NCI-H510A treated with DMSO at 0.1 percent for 48 hours (cell line): ENCODE data around the gene NXT1.
A peak's percentile ranks its signal among the peaks of the same experiment; 100 is the strongest.
"Not testable (repeated sequence)": the region's sequence is repeated elsewhere in the genome, so short reads cannot be mapped to it uniquely, and the experiment has no call there.

Source experiments
- DNase-seq: peaks from one replicate; lab custom pipeline; 2025; lab: John Stamatoyannopoulos, UW

NXT1 gene

DNA sequence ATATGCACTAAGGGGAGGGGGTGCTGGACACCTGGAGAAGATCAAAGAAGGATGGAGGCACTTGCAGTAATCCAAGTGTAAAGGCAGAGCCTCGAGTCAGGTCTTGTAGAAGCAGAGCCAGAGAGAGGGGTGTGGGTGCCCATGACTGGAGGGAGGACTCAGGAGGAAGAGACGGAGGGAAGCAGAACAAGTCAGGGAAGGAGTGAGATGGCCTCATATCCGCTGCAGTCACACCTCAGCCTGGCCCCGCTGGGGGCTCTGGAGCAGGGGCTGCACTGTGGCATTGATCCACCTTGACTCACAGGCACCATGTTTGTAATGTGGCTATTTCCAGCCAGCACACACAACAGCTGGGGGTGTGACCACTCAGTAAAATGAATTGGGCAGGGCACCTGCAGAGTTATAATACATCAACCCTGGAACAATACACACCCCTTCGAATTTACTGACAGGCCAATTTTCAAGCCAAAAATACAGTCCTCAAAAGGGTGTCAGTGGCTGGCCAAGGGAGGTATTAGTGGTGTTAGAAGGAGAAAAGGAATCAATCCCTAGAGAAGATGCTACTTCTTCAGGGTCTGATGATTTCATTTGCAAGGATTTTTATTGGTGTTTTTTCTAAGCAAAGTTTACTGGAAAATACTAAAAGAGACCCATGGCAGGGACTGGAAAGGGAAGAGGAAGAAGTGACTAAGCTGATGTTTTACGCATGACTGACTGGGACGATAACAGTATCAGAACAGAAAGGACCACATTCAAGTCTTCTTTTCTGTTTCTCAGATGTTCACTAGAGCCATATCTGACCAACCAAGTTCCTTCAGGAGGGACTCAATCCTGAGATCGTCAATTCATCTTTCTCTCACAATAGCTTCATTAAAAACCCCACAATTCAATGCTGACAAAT, 18.9 kb upstream of the NXT1 start:
- no peak for DNase-seq

DNA sequence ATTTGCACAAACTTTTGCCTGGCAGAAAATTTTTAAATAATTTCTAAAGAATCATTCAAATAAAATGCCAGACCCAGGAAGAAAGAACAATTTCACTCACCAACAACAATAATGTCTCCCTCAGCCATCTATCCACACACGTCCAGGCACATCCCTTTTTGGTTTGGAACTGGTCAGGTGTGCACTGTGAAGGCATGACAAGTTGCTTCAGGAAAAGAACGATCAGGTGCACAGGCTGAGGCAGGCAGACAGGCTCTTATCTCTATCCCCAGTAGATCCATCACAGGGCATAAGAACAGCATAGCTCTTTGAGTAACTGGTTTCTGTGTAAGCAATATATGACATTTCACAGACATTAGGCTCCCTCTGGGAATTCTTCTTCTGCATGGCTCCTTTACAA, 18.1 kb upstream of the NXT1 start:
- DNase-seq = no peak

DNA sequence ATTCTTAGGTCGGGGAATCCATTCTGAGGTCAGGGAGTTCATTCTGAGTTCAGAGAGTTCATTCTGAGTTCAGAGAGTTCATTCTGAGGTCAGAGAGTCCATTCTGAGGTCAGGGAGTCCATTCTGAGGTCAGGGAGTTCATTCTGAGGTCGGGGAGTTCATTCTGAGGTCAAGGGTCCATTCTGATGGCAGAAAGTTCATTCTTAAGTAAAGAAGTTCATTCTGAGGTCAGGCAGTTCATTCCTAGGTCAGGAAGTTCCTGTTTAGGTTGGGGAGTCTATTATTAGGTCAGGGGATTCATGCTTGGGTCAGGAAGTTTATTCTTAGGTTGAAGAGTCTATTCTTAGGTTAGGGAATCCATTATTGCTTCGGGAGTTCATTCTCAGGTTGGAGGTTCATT, 16.5 kb upstream of the NXT1 start:
- no peak for DNase-seq

DNA sequence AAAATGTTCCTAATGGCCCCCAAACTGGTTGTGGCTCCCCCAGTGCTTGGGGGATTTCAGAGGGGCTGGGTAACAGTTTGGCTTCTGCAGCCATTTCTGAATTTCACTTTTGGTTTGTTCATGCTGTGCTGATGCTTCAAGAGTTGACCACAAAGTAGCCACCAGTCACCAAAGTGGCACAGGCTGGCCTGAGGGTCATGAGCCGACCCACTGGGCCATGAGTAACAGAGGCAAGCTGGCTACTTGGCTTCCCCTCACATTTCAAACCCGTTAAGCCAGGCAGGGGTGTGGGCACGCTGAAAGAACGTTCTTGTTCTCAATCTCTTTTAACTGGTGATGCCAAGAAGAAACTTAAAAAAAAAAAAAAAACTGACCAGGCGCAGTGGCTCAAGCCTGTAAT, 15.1 kb upstream of the NXT1 start:
- DNase-seq = no peak

DNA sequence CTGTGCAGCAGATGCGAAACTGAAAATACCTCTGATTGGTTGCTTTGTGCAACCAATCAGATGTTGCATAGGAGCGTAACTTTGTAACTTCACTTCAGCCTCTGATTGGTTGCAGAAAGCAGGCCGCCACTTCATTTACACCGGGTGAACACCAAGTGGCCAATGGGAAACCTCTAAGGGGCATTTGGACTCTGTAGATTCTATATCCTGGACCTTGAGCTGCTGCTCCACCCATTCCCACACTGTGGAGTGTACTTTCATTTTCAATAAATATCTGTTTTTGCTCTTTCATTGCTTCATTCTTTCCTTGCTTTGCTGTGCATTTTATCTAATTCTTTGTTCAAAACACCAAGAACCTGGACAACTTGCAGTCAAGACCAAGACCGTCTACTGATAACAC, 14.1 kb upstream of the NXT1 start:
- DNase-seq = no peak

DNA sequence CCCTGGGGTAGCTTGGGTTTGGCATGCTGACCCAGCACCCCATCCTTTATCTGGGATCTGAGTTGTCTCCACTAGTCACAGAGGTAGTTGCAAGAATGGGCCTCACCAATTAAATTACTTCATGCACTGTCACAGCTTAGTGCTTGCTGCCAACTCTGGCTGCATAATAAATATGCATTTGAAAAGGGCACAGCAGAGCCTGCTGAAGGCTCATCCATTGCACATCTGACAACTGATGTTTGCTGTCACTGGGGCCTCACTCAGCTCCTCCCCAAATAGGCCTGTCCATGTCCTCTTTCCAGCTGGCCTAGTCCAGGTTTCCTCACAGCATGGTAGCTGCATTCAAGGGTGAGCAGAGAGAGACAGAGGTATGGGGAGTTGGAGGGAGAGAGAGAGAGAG, 13.3 kb upstream of the NXT1 start:
- DNase-seq = no peak

DNA sequence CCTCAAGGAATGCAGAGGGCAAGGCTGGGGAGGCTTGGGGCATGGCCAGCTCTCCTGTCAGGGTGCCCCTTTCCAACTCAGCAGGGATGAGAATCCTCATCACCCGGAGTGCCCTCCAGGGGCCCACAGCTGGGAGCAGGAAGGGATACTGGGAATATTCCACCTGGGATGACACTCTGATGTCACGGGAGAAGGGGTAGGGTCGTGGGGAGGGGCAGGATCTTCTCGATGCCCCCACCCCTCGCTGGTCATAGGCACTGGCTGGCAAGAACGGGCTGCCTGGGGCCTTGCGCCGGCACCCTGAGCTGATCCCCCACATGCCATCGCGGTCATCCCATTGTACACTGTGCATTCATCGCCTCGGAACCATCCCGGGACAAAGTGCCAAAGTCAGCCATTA, 10.6 kb upstream of the NXT1 start:
- no peak for DNase-seq

DNA sequence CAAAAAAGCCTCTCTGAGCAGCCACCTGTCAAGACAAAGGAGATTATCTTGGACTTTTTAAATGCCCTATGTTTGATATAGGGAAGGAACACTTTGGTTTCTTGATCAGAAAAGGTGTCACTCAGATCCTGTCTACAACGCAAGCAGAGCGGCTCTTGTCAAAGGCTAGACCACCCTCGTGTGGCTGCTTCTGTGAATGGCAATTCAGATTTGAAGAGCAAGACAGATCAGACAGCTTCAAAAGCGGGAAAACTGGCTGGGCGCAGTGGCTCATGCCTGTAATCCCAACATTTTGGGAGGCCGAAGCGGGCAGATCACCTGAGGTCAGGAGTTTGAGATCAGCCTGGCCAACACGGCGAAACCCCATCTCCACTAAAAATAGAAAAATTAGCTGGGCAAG, 10.1 kb upstream of the NXT1 start:
- DNase-seq = peak; percentile 71

DNA sequence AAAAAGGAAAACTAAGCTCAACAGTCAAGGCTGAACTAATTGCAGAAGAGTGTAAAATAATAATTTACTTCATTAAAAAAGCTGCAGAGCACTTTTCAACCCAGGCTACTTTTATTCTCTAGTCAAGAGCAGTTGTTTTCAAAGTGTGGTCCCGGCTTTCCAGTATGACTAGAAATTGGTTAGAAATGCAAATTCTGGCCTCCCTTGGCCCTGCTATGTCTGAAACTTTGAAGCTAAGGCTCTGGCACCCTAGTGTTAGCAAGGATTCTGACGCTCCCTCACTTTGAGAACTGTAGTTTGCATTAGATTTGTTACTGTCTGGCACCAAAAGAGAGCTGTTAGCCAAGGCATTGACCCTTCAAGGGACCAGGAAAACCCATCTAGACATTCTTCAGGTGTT, 9.5 kb upstream of the NXT1 start:
- DNase-seq = no peak

DNA sequence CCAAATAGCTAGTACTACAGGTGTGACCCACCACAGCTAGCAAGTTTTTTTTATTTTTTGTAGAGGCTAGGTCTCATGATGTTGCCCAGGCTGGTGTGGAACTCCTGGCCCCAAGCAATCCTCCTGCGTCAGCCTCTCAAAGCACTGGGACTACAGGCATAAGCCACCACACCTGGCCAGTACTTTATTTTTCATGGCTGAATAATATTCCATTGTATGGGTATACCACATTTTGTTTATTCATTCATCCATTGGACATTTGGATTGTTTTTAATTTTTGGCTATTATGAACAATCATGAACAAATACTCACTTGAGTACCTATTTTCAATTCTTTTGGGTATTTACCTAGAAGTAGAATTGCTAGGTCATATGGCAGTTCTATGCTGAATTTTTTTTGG, 7.0 kb upstream of the NXT1 start:
- no peak for DNase-seq

DNA sequence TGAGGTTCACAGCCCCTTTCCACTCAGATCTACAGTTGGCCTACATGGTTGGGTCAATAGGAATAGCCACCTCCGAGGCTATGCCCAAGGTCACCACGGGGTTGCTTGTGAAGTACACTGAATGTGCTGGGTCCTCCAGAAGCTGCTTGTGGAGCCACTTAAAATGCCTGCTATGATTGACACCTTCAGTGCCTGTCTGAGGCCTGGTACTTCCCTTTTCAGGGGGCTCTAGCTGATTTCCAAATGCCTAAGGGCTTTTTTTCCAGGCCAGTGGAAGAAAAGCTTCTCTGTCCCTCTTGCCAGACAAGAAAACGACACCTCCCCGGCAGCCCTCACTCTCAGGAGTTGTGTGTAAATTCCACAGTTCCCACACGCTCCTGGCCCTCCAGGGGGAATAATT, 6.3 kb upstream of the NXT1 start:
- no peak for DNase-seq

DNA sequence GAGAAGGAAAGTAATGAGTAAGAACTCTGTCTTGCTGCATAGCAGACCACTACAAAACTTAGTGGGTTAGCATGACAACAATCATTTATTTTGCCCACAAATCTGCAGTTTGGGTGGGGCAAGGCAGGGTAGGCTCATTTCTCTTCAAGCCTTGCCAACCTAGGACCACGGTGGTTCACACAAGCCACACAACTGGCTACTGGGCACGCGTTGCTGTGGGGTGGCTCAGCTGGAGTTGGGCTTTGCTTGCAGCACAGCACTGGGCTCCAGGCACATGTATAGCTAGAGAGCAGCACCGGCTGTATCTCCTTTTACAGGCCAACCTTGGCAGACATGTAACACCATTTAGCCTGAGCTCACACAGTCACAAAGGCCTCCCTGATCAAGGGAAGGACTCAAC, 4.6 kb upstream of the NXT1 start:
- no peak for DNase-seq

DNA sequence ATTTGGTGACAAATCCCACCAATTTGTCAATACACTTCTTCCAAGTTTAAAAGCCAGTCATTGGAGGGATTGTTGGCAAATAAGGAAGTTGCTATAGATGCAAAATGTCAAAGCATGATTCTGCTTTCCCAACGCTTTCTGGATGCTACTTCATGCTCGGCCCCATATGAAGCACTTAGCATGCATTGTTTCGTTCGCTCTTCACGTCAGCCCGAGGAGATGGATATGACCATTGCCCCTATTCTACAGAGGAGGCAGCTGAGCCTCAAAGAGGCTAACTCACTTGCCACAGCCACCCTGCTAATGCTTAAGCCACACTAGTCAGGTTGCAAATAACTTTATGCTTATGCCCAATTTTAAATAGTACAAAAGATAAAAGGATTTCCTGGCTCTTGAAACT, 2.8 kb upstream of the NXT1 start:
- no peak for DNase-seq

DNA sequence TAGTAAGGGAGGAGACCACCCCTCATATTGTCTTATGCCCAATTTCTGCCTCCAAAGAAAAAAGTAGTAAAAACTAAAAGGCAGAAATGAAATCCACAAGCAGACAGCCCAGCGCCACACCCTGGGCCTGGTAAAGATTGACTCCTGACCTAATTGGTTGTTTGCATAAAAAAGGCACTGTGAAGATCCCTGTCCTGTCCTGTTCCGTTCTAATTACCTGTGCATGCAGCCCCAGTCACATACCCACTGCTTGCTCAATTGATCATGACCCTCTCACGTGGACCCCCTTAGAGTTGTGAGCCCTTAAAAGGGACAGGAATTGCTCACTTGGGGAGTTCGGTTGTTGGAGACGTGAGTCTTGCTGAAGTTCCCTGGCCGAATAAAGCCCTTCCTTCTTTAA, 2.1 kb upstream of the NXT1 start:
- DNase-seq = not testable (repeated sequence)

DNA sequence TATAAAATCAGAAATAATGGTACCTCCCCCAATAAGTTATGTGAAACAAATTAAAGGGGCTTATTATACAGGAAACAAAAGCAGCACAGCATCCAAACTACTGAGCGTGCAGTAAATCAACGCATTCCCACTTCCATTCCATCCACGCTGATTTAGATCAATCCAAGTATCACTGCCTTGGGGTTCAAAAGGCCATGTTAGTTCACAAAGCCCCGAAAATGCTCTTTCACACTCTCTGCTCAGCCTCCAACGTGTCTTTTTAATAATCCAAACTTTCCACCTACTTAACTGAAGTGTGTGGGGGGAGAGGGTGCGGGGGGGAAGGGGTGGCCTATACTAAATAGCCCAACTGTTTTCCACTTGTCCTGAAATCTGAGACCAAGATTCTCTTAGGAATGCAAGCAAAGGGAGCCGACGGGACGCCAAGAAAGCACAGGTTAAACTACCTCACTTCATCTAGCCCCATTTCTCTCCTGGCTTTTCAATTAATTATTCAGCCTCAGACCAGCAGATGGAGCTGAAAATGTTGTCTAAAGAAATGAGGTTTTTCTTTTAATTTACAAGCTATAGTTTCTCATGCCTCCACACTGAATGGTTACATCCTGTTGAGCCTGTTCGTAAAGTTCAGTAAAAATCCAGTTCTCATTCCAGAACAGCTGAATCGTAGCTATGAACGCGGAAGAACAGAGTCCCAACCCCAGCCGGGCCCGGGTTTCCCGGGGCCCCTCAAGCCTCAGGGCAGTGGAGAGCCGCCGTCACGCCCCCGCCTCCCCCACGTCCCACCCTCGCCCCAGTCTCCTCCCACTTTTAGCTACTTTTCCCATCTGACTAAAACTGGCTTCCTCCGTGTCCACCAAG, 1.0 kb upstream of the NXT1 start:
- peak; percentile 91 for DNase-seq

DNA sequence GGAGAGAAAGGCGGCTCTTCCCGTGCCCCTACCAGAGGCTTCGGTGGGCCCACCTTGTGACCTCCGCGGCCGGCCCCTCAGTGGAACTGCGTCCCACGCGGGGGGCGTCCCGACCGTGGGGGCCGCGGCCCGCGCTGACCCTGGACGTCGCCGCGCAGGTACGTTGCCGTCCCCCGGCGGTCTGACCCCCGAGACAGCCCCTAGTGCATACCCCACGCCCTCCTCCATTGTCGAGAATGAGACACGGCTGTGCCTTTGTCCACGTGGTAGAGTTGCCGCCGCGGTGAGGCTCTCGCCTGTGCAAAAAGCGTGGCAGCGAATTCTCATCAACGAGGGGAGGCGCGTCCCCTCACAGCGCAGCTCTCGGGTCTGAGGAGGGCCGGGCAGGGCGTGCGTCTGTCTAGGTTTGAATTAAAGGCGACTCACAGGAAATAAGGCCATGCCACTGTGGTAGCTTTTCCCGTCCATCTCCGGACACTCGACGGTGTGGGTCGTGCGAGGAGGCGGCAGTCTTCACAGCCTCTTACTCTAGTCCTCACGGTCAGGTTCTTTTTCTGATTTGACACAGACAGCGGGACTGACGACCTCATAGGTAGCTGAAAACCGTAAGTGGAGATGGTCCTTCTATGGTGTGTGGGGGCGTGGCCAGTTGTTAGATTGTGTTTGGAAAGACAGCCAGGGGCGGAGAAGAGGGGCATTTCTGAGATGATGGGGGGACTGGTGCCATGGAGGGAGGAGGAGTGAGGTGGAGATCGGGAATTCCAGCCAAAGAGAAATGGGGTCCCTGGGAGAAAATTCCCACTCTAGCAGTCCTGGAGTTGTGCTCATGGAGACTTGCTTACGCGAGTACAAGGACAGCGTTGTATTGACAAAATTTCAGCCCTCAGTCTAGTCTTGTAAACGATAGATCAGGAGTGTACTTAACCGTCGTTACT, 580 bp downstream of the NXT1 start:
- DNase-seq = peak; percentile 90

DNA sequence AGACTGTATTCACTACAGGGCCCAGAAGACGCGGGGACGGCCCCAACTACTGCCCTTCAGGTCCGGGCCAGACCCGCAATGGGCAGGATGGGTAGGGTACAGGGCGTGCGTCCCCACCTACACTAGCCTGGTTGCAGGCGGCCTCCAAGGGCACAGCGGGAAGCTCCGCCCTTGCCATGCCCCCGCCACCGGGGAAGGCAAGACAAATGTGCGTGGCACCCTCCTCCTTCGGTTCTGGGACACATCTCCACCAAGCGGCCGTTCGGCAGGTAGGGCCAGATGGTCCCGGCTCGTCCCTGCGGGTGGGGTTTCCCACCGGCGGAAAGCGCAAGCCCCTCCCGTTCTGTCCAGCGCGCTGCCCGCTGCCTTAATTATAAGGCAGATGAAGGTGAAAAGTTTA, 5.6 kb downstream of the NXT1 start:
- no peak for DNase-seq

DNA sequence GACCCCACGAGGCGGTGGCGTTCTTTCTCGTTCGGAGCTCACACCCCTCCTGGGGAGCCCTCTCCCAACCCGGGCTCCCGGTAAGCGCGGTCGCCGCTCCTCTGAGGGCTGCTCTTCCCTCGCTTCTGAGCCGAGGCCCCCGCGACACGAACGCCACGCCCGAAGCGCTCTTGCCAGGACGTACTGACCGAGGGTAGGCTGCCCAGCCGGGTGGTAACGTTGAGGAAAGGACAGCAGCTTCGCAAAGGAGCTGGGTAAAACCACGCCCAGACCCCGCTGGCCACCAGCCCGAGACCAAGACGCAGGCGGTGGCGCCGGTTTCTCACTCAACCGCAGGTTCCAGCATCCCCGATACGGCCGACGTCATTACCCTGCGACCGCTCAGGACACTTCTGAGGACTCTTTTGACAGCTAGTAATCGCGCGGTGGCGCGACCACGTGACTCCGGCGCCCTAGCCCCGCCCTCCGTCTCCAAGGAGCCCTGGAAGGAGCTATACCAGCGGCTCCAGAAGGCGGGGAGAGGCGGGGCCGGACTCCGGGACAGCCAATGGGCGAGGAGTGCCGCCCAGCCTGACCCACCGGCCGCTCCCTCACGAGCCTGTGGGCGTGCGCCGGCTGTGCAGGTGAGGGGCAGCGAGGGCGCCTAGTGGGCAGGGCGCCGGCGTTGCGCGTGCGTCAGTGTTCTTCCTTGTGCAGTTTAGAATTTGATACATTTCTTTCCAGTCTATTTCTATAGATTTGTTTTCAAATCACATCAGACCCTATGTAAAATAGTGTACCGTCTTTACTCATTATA, 7.4 kb downstream of the NXT1 start:
- peak; percentile 99 for DNase-seq

DNA sequence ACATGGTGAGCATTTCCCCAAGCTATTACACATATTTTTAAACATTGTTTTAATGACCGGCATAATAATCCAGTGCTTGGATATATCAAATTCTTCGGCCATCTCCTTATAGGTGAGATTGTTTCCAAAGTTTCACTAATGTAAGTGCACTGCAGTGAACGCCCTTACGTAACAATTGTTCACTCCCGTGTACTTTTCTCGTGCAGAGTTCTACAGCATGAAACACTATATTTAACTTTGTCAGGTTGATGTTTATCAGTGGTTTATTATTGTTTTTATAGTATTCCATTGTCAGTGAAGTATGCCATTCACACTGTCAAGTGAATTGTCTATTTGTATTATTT, 7.9 kb downstream of the NXT1 start:
- DNase-seq = peak; percentile 57

DNA sequence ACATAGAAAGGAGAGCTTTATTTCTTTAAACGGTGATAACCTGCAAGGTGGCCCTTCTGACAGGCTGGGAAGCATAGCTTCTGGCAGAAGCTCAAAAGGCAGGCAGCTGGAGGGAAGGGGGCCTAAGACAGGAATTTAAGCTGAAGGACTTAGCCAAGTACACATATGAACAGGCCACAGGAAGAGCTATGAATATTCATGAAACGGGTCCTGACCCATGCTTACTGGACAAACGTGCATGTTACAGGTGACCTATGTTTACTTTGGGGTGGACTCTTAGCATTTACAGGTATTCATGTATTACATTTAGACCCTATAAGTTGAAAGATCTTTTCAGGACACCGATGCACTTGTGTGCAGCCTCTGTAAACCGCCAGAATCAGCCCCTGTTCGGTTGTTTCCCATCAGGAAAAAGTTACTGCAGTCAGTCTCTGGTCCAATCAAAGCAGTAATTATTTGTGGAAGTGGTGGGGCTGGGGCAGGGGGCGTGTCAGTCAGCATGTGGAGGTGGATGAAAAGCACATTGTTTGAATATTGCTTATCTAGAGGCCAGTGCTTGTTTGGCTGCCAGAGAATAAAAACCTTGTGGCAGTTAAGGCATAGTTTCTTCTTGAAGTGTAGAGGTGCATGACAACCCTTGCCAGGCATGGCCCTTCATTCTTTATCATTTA, 8.5 kb downstream of the NXT1 start:
- no peak for DNase-seq

DNA sequence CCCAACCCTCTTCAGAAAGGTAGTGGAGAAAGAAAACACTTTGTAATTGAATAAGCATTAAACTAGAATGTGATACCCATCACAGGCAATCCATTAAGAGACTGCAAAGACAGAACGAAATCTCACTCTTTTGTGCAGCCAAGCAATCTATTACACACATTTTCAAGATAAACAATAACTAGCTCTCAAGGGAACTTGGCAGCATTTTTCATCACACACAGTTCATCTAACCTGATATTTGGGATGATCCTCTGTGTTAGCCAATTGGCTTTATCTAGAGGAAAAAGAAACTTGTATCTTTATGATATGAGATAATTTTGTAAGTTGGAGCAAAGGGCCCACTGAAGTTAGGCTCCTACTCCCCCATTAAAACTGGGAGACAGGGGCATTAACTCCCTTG, 9.9 kb downstream of the NXT1 start:
- DNase-seq = no peak
